ENCODE results near the gene PRKD3.

- TF ChIP-seq CTCF (conservative IDR thresholded peaks at IDR 0.05 in 1 of 2, IDR thresholded peaks at IDR 0.05 in 1 of 2; ENCODE audit: extremely low read depth in 1 of 2, insufficient read depth in 1 of 2, low read depth in 1 of 2, low read length in 2 of 2) (no peak), EZH2 (IDR thresholded peaks at IDR 0.05; ENCODE audit: borderline replicate concordance, low read length) (no peak)
Observed at GRCh38 chr2:37321029-37321682, 3.5 kb downstream of the PRKD3 start.
